OCI-M2 (cell line): Measurements from ENCODE around the gene NUDT16L1.

Experiments
- DNase-seq: peaks from one replicate; lab custom pipeline; 2025; ENCODE audit not compliant: unreplicated experiment; lab: John Stamatoyannopoulos, UW

NUDT16L1 gene

DNA sequence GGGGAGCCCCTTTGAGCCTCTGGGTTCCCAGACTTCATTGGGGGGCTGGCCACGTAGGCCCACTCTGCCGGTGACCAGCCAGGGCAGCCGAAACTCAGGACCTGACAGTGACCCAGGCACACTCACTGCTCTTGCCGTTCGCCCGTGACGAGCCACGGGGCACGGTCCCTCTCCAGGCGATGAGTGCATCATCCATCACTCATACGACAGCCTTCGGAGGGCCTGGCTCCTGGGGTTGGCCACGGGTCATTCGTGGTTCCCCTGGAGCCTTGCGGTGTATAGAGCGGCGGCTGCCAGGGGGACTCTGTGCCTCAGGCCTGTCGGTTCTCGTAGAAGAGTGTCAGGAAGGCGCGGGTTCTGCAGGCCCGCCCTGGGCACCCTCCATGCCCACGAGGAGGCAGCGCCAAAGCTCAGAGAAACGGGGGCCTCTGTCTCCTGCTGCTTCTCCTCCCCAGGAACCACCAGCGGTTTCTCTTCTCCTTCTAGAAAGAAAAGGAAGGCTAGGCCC, 11.2 kb upstream of the NUDT16L1 start:
- DNase-seq: no peak

DNA sequence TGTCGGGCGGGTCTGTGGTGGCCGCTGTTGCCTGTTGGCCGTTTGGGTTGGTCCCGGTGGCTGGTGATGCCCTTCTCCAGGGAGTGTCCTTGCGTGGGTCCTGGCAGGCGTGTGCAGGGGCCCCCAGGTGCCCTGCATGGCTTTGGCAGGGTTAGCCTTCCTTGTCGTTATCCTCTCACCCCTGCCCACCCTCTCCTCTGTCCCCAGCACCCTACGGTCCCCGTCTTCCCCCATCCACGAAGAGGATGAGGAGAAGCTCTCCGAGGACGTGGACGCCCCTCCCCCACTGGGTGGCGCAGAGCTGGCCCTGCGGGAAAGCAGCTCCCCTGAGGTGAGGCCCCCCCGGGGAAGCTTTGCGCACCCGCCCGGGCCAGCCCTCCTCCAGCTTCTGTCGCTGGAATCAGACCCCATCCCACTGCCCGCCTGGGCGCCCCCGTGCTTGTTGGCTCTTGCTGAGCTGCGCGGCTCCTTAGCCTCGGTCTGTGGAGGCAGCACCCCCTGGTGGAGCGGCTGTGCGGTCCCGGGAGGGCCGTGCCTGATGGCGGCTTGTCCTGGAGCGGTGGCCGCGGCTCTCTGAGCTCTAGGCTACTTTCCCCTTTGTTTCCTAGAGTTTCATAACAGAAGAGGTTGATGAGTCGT, 10.6 kb upstream of the NUDT16L1 start:
- no peak for DNase-seq

DNA sequence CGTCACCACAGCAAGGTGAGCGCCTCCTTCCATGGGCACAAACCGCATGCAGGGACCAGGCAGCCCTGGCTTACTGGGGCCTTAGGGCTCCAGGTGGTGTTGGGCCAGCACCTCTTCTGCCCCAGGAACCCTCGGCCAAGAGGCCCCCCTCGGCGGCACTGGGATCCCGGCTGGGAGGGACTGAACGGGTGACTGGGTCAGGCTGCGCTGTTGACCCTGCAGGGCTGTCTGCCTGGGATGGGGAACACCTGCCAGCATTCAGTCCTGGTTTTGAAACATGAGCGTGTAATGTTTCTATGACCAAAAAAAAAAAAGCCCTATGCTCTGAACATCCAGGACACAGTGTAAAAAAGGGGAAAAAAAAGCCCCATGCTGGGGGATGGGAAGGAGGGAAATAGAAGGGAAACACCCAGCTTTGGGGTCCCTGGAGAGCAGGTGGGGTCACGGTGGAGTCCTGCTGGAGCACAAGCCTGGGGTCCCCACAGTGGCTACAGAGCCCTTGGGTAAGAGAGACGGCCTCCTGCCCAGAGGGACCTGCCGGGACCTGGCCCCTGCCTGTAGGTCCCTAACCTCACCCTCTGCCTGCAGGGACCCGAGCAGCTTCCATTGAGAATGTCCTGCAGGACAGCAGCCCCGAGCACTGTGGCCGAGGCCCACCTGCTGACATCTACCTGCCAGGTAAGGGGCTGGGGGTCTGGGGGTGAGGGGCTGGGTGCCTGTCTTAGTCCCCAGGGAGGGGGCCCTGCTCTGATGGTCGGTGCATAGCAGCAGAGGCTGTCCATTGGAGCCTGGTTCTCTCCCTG, 9.9 kb upstream of the NUDT16L1 start:
- DNase-seq: no peak

DNA sequence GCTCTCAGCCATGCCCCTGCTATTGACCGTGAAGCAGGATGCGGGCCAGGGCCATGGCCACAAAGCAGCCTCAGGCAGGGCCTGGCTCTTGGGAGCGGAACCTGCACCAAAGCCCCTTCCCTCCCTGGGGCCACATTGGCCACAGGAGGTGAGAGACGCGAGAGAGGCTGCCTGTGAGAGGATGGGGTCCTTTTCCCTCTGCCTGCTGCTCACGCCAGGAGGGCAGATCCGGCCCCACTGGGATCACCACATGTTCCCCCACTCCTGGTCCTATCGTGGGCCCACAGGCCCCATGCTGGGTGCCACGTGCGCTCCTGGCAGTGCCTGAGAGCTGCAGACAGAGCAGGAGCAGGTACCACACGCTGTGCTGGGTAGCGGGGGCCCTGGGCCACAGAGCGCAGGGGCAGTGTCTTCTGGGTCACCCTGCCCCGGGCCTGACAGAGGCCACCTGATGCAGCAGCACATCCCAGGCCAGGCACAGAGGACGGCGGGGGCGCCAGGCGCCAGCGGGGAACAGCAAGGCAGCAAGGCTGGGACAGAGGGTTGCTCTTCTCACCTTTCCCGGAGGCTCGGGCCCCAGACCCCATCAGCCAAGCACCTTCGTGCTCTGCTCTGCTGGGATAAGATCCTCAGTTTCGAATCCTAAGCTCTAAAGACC, 9.2 kb upstream of the NUDT16L1 start:
- DNase-seq: no peak

DNA sequence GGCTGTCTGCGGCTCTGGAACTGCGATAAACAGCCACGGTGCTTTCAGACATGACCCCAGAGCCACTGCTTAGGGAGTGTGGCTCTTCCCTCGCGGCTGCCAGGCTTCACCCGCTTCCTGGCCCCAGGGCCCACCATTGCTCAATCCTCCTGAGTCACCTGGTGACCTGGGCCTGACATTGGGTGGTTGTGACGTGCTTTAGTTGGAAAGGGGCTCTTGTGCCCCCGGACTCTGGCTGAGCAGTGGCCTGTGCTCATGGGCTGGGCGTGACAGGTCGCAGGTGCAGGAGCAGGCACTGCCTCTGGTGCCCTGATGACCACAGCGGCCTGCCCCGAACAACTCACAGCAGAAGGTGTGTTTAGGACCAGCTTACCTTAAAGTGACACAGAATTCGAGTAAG, 8.6 kb upstream of the NUDT16L1 start:
- DNase-seq: no peak

DNA sequence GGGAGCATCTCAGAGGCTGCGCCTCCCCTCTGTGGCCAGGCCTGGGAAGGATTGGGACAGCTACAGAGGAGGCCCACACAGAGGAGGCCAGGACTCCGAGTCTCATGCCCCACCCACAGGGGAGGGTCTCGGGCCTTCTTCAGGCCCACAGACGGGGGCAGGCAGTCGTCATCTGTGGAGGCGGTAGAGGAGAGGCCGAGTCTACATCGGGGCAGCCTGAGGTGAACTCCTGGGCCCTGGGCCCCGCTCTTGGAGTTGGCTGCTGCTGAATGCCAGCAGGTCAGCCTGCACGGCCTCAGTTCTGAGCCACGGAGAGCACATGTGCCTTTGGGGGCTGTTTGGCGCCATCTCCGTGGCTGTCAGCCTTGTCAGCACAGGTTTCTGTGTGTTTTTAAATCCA, 8.1 kb upstream of the NUDT16L1 start:
- DNase-seq: no peak

DNA sequence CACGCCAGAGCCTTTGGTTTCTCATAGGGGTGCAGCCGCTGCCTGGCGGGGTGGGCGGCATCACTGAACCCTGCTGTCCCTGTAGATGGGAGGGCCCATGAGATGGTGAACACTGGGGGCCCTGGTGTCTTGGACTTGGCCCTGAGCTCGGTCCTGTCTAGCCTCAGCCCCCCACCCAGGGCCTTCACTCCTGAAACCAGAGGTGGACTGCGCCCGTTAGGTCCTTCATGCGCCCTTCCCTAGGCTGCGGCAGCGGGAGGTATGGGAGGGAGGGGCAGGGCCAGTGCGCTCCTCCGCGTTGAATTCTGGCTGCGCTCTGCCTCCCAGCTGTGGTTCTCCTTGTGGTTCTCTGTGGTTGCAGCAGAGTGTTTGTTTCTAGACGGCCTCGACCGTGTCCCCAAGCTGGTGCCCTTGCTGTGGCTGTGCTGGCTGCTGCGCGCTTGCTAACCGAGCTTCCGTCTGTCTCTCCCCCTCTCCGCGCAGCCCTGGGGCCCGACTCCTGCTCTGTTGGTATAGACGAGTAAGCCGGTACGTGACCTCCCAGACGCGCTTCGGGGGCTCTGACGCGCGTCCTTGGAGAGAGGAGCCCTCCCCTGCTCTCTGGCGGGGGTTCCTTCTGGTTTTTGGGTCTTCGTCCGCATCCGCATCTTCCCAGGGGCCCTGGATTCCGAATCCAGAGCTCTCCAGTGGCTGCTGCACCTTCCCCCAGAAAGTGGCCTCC, 7.4 kb upstream of the NUDT16L1 start:
- DNase-seq: no peak

DNA sequence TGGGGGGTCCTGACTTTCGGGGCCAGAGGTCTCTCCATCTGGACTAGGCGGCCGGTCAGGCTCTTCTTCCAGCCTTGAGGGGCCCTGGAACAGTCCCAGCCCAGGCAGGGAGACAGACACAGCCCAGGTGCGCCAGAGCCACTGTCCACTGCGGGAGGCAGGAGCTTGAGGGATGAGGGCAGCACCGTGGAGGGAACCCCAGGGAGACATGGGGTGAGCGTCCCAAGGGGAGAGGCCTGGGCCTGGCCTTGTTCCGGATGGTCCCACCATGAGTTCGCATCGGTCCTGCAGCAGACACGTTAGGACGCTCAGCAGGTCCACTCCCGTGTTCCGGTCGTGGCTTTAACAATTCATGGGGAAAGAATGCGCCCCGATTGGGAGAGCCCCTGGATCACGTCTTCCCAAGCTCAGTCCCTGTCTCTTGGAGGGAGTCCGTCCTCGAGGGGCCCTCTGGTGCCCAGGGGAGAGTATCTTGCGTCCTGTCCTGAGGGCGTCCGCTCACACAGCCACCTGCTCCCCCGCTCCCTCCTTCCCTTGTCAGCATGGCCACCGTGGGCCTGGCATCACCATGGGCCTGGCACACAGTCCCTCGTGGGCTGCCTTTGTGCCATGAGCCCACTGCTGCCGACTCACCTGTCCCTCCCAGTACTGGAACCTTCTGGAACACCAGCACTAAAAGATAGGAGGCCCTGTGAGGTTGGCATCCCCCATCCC, 6.7 kb upstream of the NUDT16L1 start:
- DNase-seq: no peak

DNA sequence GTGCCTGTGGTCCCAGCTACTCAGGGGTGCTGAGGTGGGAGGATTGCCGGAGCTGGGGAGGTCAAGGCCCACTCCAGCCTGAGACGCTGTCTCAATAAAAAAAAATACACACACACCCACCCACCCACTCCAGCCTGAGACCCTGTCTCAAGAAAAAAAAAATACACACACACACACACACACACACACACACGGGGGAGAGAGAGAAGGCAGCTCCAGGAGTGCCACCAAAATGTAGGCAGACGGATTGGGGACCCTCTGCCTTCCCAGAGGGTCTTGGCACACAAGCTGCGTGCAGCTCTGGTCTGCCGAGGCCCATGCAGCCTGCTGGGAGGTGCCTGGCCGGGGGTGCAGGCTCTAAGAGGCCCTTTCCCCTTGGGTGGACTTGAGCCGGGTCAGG, 5.9 kb upstream of the NUDT16L1 start:
- no peak for DNase-seq

DNA sequence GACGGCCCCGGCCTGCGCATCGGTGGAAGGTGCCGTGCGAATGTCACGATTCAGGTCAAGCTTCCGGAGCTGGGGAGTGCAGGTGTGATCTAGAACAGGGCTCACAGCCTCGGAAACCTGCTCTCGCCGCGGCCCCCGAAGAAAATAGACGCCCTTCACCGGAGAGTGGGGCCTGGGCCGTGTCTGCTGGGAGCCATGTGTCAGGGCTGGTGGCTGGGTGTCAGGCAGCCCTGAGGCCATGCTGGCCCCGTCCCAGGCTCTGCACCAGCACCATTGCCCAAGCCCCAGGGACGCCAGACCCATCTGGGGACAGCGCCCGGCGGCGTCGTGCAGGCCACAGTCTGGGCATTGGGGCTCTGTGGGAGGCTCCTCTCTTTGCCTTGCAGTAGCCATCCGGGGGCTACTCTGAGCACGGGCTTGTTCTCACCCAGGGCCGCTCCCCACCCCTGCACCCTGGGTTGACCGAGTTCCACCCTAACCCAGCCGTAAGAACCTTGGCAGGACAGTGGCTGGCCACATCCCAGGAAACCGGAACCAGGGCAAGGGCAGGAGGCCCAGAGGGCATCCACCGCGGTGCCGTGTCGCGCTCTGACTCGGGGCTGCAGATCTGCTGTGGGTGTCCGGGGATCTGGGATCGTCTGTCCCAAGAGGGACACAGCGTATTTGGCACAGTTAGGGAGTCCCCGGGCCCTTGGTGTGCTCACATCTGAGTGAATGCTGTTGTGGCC, 5.3 kb upstream of the NUDT16L1 start:
- no peak for DNase-seq

DNA sequence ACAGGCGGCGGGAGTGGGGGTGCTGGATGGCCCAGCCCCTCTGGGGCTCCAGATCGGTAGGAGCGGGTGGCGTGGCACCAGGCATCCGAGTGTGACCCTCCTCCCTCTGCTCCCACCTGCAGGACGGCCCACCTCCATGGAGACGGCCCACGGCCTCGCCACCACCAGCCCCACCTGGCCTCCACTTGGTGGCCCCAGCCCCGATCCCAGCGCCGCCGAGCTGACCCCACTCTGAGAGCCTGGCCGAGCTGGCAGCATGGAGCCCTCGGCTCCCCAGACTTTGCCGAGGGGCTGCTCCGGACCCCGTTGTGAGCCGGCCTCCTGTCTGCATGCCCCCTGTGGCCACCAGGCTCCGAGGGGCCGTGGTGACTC, 4.7 kb upstream of the NUDT16L1 start:
- no peak for DNase-seq

DNA sequence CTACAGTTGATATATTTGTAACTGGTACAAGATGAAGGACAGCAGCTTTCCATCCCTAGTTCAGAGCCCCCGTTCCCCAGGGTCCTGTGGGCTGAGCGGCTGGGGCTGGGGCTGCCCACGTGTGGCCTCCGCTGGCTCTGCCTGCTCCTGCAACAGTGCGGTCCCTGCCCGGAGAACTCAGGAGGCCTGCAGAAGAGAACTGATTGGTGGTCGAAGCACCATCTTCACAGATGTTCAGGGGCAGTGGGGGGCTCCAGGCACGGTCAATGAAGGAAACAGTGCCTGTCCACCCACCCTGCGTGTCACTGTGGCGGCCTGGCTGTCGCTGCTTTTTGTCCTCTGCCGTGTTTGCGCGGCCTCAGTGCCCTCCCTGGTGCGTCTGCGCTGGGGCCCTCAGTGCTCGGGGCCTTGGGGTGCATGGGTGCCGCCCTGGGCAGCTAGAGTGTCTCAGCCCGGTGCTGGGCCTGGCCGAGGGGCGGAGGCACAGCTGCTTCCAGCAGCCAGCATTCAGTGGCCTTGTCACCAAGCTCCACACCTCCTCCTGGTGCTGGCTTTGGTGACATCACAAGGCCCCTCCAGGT, 4.2 kb upstream of the NUDT16L1 start:
- DNase-seq: no peak

DNA sequence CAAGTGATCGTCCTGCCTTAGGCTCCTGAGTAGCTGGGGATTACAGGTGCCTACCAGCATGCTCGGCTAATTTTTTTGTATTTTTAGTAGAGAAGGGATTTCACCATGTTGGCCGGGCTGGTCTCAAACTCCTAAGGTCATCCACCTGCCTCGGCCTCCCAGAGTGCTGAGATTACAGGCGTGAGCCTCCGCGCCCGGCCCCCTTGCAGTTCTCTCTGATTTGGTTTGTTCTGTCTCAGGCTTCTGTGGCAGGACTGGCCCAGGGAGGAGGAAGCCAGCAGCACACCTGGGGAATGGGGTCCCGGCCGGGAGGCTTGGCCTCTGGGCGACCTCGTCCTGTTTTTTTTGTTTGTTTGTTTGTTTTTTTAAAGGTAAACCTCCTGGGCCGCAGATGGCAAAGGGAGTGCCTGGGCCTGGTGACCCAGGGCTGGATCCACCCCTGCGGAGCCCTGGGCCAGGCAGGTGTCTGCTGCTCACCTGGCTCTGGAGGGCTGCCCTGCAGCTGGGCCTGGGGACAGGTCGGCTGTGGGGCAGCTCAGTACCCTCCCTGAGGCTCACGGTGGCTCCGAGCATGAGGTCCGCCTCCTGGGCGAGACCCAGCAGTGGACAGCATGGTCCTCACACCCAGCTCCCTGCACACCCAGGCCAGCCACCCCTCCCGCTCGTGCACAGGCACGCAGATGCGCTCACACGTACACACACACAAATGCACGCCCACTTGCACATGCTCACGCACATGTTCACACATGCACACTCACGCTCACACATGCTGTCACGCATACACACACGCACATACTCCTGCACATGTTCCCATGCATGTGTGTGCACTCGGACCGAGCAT, 3.3 kb upstream of the NUDT16L1 start:
- DNase-seq: no peak

DNA sequence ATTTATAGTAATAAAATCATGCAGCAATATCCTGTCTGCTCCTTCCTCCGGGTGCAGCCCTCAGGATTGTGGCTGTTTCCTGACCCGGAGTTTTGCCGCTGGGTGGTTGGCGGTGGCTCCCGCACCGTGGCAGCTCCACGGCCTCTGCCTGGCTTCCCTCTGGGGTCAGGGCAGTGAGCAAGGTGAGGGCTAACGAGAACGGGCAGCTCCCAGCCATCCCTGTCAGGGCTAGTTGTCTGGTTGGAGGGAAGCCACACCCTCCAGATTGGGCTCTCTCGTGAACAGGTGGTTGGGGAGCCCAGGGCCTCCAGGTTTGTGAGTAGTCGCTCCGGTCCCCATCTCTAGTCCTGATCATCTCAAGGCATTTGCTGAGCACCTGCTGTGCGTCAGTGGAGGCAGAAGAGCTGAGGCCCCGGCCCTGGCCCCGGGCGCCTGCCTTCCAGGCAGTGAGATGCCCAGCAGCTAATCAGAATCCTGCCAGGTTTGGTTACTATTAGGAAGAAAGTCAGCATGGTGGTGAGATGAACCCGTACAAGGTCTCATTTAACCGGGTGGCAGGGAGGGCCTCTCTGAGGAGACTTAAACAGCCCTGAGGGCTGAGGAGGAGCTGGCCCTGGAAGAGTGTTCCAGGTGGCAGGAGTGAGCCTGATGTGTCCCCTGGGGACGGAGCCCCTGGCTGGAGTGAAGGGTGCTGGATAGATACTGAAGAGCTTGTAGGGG, 2.3 kb upstream of the NUDT16L1 start:
- DNase-seq: no peak

DNA sequence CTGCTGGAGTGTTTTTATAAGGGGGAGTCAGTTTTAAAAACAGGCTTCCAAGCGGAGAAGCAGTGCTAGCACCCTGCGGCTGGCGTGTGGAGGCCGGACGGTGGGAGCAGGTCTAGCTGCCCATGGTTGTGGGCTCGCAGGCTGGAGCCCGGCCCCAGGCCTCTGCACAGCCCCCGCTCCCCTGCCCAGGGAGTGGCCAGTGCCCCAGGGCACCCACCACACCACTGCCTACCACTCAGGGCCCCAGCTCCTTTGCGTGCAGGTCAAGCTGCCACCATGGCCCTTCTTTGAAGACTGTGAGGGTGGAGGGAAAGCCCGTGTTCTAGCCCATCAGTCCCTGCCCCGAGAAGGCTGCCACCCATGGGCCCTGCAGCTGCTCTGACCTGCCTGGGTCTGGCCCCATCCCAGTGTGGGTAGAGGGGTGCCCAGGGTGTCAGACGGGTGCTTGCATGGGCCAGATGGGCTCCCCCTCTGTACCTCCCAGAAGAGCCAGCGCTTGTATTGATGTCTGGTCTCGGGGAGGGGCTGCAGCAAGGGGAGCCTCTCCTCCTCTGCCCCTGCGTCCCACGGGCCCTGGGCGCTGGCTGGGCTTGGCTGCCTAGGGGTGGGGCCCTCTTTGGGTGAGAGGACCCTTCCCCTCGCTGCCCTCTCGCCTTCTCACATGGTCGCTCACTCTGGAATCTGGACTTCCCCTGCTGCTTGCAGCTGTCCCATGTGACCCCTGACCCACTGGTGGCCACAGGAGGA, 1.5 kb upstream of the NUDT16L1 start:
- DNase-seq: no peak

DNA sequence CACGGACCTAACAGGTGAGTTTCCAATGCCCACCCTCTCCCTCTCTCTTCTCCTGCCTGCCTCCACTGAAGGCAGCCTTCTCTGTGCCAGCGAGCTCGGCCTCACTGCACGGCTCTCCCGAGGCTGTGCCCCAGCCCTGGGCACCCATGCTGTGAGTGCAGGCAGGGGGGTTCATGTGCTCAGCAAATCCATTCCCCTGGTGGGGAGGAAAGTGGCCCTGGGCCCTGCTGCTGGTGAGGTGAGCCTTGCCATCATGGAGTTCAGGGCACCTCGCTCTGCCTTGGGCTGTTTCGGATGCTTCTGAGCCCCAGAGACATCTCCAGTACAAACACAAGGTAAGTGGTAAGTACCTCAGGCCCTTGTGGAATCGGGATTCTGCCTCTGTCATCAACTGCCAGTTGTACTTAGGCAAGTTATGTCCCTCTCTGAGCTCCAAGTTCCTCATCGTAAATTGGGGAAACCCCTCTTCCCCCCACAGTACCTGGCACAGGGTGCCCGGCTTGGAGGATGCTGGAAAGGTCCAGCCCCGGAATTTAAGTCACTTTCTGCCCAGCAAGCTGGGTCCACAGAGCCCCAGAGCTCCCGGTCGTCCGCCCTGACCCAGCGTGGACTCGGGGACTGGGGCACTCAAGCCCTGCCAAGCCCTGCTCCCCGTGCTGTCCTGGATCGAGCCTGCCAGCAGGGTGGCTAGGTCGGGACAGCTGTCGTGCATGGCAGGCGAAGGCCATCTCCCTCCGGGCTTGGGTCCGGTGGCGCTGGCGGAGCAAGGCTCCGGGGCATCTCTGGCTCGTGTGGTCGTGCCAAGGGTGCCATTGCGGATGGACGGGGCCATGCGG, 684 bp upstream of the NUDT16L1 start:
- no peak for DNase-seq
